DOHH2 (cell line): ENCODE measurements around the gene SEC16A.

Experiments used
- H3F3A ChIP-seq: fragments of 200-600 bp; sonication (generic), shearing (Covaris generic); 2 replicates; pipeline ENCODE4 v1.6.0; 2016; ENCODE audit warnings: antibody characterized with exemption, mild to moderate bottlenecking; ENCODE audit not compliant: control insufficient read depth, insufficient read depth
- H3K27ac ChIP-seq: fragments of 200-600 bp; sonication (generic); 2 replicates; pipeline ENCODE4 v1.5.1; 2014; ENCODE audit warnings: low read depth, mild to moderate bottlenecking, low read length, moderate library complexity
- H3K27me3 ChIP-seq: fragments of 200-600 bp; sonication (generic); 2 replicates; pipeline ENCODE4 v1.6.1; 2014; ENCODE audit warnings: mild to moderate bottlenecking, low read length, mixed read lengths; ENCODE audit not compliant: control insufficient read depth
- H3K36me3 ChIP-seq: fragments of 200-600 bp; sonication (generic); 2 replicates; pipeline ENCODE4 v1.6.1; 2014; ENCODE audit warnings: mild to moderate bottlenecking, low read length, moderate library complexity, mixed read lengths; ENCODE audit not compliant: control insufficient read depth
- H3K4me1 ChIP-seq: fragments of 200-600 bp; sonication (generic); 2 replicates; pipeline ENCODE4 v1.6.1; 2014; ENCODE audit warnings: mild to moderate bottlenecking, low read length, mixed read lengths; ENCODE audit not compliant: control insufficient read depth
- H3K4me2 ChIP-seq: fragments of 200-600 bp; sonication (generic); 2 replicates; pipeline ENCODE4 v1.6.0; 2014; ENCODE audit warnings: mild to moderate bottlenecking, low read length, moderate library complexity
- H3K4me3 ChIP-seq: fragments of 200-600 bp; sonication (generic); 2 replicates; pipeline ENCODE4 v1.5.1; 2014; ENCODE audit warnings: mild to moderate bottlenecking, low read length, mixed read lengths
- H3K79me2 ChIP-seq: fragments of 200-600 bp; sonication (generic); 2 replicates; pipeline ENCODE4 v1.6.1; 2014; ENCODE audit warnings: mild to moderate bottlenecking, low read length, mixed read lengths; ENCODE audit not compliant: control insufficient read depth
- H3K9me2 ChIP-seq: fragments of 200-600 bp; sonication (generic); replicated peaks from 2 replicates; pipeline ENCODE4 v1.6.1; 2014; ENCODE audit warnings: mild to moderate bottlenecking, low read length, mixed read lengths; ENCODE audit not compliant: control insufficient read depth
- H3K9me3 ChIP-seq: fragments of 200-600 bp; sonication (generic); 2 replicates; pipeline ENCODE4 v1.6.1; 2014; ENCODE audit warnings: antibody characterized with exemption, low read length, mixed read lengths; ENCODE audit not compliant: control insufficient read depth, insufficient read depth
- H4K20me1 ChIP-seq: fragments of 200-600 bp; sonication (generic); 2 replicates; pipeline ENCODE4 v1.6.0; 2014; ENCODE audit warnings: low read depth, mild to moderate bottlenecking, antibody characterized with exemption, low read length, moderate library complexity; ENCODE audit not compliant: control insufficient read depth, insufficient read depth
- CTCF ChIP-seq: fragments of 200-600 bp; sonication (generic); IDR thresholded peaks from one replicate; pipeline ENCODE4 v1.5.1; 2014; ENCODE audit warnings: antibody characterized with exemption, mild to moderate bottlenecking, low read depth, low read length; ENCODE audit not compliant: poor library complexity, severe bottlenecking
- EZH2phosphoT487 ChIP-seq: fragments of 200-600 bp; sonication (generic); IDR thresholded peaks from 2 replicates; pipeline ENCODE4 v1.6.1; 2017; ENCODE audit warnings: borderline replicate concordance, mild to moderate bottlenecking, antibody characterized with exemption, low read length, moderate library complexity, mixed read lengths

The SEC16A gene

GRCh38 chr9:136456258-136456657 is 26.6 kb downstream of the SEC16A start:
- Histone ChIP-seq H3F3A (no peaks in the 10 kb centered on the region), H3K27me3 (no peaks in the 10 kb centered on the region), H3K27ac (no peak overlapping the region), H3K9me3 (no peaks in the 10 kb centered on the region), H4K20me1 (no peaks in the 10 kb centered on the region; the same call in 1 of the 2 replicates), H3K4me2 (no peak overlapping the region), H3K9me2 (no peaks in the 10 kb centered on the region), H3K4me3 (no peak overlapping the region), H3K79me2 (no peaks in the 10 kb centered on the region), H3K36me3 (peaks cover 74% of the 10 kb centered on the region), H3K4me1 (no peaks in the 10 kb centered on the region)
- TF ChIP-seq CTCF (no peak), EZH2phosphoT487 (no peak)

- Histone ChIP-seq H3K27me3 (no peaks in the 10 kb centered on the region), H3K9me3 (no peaks in the 10 kb centered on the region), H3F3A (no peaks in the 10 kb centered on the region), H3K4me2 (no peak overlapping the region), H3K27ac (no peak overlapping the region), H3K4me1 (no peaks in the 10 kb centered on the region), H4K20me1 (no peaks in the 10 kb centered on the region), H3K4me3 (no peak overlapping the region), H3K79me2 (no peaks in the 10 kb centered on the region), H3K9me2 (no peaks in the 10 kb centered on the region), H3K36me3 (peaks cover 76% of the 10 kb centered on the region)
- no peak for TF ChIP-seq EZH2phosphoT487
- no peak for TF ChIP-seq CTCF
Observed at GRCh38 chr9:136455043-136456002, 27.5 kb downstream of the SEC16A start.

GRCh38 chr9:136454026-136454796 is 28.6 kb downstream of the SEC16A start:
- no peak overlapping the region for H3K27ac ChIP-seq
- H3K4me2 ChIP-seq, result no peak overlapping the region
- no peaks in the 10 kb centered on the region for H3K79me2 ChIP-seq
- no peak overlapping the region for H3K4me3 ChIP-seq
- peaks cover 78% of the 10 kb centered on the region for H3K36me3 ChIP-seq
- H3K9me2 ChIP-seq, result no peaks in the 10 kb centered on the region
- TF ChIP-seq CTCF, result no peak
- no peak for TF ChIP-seq EZH2phosphoT487
- H3K9me3 ChIP-seq, result no peaks in the 10 kb centered on the region
- no peaks in the 10 kb centered on the region for H3K4me1 ChIP-seq
- no peaks in the 10 kb centered on the region for H4K20me1 ChIP-seq
- no peaks in the 10 kb centered on the region for H3K27me3 ChIP-seq
- no peaks in the 10 kb centered on the region for H3F3A ChIP-seq
